Peyer's patch (tissue), 4 donors: ENCODE results near the gene R3HDM2.

ENCODE experiments used
- CTCF ChIP-seq, 6 experiments: fragments of 450-650 bp in 4 of 6; fragments of 200-600 bp in 2 of 6; sonication (generic) in 1 of 6; IDR thresholded peaks; one replicate each; pipeline ENCODE4 v1.5.1; 2017 to 2019; ENCODE audit warnings: antibody characterized with exemption in 6 of 6, mild to moderate bottlenecking in 3 of 6, moderate library complexity in 1 of 6
- POLR2A ChIP-seq, 2 donors: fragments of 450-650 bp; IDR thresholded peaks; one replicate each; pipeline ENCODE4 v1.5.1; 2017; ENCODE audit warnings: antibody characterized with exemption in 2 of 2, mild to moderate bottlenecking in 2 of 2, moderate library complexity in 2 of 2

GRCh38 chr12:57233357-57234232 is 197.2 kb downstream of the R3HDM2 start:
- no peak for TF ChIP-seq CTCF (IDR thresholded peaks at IDR 0.05)
- no peak for TF ChIP-seq POLR2A (IDR thresholded peaks at IDR 0.05)
